HG03520 (cell line): ENCODE results near the gene FEM1B.

ENCODE experiments used
- ATAC-seq: cut with Tn5 transposase; IDR thresholded peaks from one replicate; pipeline ENCODE4 v1.9.1; 2021; ENCODE audit warnings: mild to moderate bottlenecking, moderate library complexity; ENCODE audit not compliant: unreplicated experiment

FEM1B gene

DNA sequence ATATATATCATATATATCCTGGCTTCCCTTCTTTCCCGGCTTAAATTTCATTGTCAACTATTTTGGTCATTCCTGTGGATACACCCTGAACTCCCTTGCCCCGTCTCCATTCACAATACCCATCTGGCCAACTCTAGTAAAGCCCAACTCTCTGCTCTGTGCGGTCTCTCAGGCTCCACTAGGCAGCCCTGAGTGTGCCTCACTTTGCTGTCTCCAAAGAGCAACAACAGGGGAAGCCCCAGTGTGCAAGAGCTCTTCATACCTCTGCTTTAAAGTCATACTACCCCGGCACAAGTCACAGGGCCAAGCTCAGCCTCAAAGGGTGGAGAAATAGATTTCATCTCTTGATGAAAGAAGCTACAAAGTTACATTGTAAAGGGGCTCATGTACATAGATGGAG, 18.9 kb upstream of the FEM1B start:
- ATAC-seq = no peak

DNA sequence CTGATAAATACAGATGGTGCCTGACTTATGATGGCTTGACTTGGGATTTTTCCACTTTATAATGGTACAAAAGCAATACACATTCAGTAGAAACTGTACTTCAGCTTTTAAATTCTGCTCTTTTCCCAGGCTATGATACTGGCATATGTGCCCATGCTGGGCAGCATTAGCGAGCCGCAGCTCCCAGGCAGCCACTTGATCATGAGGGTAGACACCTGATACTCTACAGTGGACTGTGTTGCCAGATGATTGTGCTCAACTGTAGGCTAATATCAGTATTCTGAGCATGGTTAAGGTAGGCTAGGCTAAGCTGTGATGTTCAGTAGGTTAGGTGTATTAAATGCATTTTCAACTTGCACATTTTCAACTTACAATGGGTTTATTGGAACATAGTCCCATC, 17.7 kb upstream of the FEM1B start:
- ATAC-seq = no peak

DNA sequence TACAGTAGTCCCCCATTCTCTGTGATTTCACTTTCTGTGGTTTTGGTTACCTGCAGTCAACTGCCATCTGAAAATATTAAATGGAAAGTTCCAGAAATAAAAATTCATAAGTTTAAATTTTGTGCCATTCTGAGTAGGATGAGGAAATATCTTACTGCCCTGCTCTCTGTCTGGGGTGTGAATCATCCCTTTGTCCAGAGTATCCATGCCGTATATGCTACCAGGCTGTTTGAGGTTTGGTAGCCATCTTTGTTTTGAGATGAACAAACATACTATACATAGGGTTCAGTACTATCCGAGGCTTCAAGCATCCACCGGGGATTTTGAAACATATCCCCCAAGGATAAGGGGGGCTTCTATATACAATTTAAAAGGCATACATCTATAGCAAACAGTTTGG, 16.3 kb upstream of the FEM1B start:
- no peak for ATAC-seq

DNA sequence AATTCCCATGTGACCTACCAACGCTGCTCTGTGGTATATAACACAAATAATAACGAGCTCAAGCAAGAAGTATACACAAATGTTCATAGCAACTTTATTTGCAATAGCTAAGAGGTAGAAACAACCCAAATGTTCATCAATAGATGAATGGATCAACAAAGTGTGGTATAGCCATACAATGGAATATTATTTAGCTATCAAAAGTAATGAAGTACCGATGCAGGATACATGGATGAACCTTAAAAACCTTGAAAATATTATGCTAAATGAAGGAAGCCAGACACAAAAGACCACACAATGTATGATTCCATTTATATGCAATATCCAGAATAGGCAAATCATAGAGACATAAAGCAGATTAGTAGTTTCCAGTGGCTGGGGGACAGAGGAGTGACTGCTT, 15.6 kb upstream of the FEM1B start:
- ATAC-seq = no peak

DNA sequence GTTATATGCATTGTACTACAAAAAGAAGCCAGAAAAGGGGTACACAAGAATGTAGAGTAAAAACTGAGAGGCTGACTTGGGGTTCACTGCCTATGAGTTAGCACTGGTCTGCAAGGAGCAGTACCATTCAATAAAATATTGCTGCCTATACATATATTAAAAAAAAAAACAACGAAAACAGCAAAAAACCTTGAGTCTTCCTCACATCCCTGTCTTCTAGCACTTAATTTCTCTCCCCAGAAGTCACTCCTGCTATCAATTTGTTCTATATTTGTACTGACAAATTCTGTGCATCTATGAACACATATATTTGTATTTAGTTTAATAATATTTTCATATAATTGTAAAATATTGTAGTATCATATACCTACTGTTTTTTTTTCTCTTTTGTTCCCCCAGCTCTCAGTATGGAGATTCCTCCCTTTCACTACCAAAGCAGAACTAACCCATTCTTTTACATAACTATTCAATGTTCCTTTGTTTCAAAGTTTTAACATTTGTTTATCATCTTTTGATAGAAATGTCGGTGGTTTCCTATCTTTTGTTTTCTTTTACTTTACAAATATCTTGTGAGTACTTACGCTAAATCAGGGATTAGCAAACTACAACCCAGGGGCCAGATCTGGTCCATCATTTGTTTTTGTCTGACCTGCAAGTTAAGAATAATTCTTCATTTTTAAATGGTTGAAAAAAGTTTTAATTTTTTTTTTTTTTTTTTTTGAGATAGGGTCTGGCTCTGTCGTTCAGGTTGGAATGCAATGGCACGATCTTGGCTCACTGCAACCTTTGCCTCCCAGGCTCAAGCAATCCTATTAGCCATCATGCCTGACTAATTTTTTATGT, 14.8 kb upstream of the FEM1B start:
- no peak for ATAC-seq

DNA sequence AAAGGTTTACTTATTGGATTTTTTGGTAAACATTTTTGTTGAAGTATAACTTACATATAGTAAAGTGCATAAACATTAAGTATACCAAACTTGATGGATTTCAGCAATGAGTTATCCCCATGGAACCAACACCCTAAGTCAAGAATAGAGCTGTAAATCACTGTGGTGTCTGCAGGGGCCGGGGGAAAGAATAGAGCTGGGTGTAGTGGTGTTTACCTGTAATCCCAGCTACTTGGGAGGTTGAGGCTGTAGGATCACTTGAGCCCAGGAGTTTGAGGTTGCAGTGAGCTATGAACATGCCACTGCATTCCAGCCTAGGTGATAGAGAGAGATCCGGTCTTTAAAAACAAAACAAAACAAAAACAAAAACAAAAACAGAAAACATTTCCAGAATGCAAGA, 13.3 kb upstream of the FEM1B start:
- ATAC-seq = no peak

DNA sequence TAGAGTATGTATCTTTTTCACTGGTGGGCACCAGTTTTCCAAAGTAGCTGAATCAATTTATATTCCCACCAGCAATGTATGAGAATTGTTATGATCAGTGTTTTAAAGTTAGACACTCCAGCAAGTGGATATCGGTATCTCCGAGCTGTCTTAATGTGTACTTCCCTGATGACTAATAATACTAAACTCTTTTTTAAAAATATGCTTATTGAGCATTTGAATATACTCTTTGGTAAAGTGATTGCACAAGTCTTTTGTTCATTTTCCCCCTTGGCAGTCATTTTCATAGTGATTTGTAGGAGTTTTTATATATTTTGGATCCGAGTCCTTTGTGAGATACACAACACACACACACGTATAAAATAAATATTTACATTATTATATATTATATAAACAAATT, 12.5 kb upstream of the FEM1B start:
- no peak for ATAC-seq

DNA sequence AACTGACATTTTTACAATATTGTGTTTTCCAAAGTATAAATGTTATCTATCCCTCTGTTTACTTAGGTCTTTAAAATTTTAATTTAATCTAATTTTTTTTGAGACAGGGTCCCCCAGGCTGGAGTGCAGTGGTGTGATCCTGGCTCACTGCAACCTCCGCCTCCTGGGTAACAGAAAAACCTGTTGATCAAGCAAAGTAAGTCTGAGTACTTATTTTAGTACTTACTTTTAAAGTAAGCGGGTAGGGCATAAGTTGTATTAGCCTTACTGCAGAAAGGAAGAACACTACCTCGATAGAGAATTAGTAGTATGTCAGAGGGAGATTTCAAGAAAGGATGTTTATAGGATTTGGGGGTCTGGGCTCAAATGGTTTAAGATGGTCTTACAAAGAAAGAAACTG, 11.9 kb upstream of the FEM1B start:
- no peak for ATAC-seq

DNA sequence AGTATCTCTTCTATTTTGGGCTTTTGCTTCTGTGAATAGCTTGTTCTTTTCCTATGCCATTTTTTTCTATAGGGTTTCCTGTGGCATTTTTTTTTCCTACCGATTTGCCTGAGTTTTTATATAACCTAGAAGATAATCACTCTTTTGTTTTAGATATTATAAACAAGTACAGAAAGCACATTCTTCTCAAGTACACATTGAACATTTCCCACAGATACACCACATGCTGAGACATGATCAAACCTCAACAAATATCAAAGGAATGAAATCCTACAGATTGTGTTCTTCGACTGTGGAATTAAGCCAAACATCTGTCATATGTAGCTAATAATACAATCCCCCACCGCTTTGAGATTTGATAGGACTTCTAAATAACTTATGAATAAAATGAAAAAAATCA, 9.1 kb upstream of the FEM1B start:
- no peak for ATAC-seq

DNA sequence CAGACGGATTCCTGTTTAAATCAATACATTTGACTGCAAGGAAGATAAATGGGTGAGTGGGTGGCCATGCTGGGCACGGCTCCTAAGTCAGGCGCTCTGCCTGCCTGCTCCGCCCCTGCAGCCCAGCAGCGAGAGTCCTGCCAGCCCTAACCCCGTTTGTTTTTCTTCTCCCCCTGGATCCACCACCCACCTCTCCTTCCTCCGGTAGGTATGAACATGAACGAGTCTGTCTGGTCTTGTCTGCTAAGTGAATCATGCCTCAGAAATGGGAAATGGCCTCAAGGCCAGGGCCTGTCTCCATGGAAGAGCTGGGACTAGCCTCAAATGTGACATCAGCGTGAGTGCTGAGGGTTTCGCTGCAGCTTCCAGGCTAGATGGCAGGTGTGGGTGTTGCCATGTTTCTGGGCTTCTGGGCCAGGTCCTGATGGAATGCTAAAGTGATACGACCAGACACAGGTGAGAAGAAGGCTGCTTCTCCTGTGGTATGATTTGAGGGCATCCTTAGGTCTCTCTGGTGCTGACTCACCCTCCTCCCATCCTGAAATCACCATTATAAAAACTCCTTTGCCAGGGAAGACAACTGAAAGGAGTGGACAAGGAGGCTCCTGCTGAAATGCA, 5.6 kb upstream of the FEM1B start:
- ATAC-seq = no peak

DNA sequence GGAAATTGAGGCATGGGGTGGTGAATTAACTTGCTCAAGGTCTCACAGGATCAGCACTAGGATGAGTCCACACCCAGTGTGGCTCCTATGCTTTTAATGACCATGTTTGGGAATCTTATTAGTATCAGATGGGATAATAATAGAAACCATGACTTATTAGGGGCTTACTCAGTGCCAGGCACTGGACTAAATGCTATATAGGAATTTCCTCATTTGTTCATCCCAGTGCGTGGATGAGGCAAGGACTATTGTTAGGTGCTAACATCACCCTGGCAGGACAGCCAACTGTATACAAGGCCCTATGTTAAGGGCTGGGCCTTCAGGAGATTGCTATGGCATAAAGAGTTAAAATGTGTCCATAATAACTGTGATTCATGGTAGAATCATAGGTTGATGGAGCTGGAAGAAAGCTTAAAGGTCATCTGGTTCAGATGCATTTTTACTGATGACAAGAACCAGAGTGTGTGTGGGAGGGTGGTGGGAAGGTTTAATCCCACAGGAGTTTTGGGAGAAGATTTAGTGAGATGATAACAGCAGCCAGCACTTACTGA, 4.7 kb upstream of the FEM1B start:
- ATAC-seq = no peak

DNA sequence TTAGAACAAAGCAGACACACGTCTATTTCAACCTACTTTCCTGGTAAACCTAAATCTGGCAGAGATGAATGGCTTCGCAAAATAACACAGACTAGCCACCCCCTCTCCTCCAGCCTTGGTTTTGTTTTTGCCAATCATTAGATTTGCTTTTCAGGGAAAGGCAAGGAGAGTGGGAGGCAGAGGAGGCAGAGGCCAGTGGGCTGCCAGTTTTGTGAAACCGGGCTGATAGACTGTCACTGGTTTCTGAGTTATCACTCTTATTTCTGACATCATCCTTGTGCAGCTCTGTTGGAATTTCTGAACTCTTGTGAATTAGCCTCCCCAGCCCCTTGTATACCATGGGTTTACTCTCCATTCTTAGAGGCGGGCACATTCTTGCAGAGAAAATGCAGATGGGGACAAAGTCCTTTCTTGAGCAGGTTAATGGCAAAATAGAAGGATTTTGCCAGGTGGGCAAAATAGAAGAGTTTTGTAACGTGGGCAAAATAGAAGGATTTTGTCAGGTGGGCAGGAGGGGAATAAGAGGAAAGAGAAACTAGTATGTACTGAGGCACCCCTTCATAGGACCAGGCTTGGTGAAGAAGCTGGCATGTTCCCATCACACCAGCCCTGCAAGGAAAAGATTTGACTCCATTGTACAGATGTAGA, 3.2 kb upstream of the FEM1B start:
- ATAC-seq = no peak

DNA sequence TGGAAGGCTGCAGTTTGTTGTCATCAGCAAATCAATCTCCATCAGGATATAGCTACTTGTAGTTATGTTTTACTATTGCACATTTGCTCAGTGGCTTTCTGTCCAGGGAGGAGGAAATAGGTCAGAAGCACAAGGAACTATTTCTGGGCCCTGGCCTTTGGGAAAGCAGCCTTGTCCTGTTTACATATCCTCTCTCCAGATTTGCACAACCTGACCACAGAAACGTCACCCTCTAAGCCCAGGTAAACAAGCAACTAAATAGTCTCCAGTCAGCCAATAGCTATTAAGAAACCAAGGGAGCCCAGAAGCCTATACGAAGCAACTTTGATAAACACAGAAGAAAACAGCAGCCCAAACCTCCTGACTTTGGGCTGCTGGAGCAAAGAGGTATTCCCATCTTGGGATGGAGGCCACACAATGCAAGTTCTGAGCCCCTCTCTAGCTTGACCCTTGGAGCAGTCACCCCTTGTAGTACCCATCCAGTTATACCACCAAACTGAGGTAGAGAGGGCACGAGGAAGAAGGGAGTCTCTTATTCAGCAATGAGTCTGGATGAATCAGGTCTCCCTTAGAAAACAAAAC, 2.3 kb upstream of the FEM1B start:
- ATAC-seq = no peak

DNA sequence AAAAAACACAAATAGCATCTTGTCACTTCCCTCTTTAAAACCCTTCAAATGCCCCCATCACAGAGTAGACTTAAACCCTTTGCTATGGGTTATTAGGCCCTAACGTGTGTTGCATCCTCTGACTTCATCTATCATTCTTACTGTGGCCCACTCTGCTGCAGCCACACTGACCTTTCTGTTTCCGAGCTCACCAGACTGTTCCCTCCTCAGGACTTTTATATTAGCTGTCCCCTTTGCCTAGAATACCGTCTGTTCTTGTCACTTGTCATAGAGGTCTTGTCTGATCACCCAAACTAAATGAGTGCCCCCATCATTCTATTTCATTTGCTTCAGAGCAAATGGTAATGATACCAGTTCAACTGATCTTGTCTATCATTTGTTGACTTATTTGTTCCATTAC, 877 bp upstream of the FEM1B start:
- no peak for ATAC-seq

DNA sequence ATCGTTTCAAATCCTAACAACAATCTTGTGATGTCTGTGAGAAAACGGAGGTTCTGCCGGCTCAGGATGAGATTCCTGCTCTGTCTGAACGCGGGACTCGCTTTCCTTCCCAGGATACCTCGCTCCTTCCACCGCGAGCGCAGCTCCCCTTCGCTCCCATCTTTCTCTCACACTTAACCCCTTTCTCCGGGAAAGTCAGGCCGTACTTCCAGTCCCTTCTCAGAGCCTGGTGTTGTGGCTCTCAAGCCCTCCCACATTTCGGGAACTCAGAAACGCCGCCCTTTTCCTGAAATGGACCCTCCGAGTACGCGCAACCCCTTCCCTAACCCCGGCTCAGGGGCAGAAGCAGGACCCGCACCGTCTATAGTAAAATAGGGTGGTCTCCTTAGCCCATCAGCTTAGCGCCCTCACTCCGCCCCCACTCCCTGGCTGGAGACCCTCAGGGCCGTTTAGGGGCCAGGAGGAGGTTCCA, 378 bp upstream of the FEM1B start:
- ATAC-seq = no peak

DNA sequence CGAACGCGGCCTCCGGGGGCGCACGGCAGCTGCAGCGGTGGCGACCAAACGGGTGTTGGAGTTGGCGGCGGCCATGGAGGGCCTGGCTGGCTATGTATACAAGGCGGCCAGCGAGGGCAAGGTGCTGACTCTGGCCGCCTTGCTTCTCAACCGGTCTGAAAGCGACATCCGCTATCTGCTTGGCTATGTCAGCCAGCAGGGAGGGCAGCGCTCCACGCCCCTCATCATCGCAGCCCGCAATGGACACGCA, 725 bp downstream of the FEM1B start:
- peak; percentile 46 for ATAC-seq

DNA sequence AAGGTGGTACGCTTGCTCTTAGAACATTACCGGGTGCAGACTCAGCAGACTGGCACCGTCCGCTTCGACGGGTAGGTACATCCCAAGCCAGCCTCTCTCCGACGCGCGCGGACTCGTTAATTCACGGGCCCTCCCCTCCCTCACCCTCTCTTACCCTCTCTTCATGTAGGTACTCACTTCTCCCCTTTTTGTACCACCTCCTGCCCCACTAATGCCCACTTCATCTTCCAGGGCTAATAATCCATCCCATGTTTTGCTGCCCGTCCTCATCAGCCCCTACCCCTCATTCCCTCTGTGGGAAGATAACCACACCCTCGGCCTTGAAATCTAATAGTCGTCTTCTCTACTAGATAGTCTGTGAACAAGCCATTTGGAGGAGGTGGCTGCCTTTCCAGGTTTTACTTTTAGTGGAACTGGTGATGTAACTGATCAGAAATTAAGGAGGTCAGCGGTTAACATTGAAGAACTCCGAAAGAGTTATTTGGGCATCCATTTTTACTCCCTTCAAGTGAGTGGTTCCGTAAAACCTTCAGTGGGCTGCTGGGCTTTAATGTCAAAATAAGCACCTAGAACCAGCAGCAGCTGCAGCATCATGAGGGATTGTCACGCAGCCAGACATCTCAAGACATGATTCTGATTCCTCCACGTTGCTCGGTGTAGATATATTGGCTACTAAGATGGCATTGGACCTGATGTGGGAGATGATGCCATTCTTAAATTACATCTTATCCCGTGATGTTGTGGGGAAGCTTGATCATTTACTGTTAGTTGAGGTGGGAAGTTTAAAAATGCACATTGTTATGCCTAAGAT, 1.3 kb downstream of the FEM1B start:
- no peak for ATAC-seq

DNA sequence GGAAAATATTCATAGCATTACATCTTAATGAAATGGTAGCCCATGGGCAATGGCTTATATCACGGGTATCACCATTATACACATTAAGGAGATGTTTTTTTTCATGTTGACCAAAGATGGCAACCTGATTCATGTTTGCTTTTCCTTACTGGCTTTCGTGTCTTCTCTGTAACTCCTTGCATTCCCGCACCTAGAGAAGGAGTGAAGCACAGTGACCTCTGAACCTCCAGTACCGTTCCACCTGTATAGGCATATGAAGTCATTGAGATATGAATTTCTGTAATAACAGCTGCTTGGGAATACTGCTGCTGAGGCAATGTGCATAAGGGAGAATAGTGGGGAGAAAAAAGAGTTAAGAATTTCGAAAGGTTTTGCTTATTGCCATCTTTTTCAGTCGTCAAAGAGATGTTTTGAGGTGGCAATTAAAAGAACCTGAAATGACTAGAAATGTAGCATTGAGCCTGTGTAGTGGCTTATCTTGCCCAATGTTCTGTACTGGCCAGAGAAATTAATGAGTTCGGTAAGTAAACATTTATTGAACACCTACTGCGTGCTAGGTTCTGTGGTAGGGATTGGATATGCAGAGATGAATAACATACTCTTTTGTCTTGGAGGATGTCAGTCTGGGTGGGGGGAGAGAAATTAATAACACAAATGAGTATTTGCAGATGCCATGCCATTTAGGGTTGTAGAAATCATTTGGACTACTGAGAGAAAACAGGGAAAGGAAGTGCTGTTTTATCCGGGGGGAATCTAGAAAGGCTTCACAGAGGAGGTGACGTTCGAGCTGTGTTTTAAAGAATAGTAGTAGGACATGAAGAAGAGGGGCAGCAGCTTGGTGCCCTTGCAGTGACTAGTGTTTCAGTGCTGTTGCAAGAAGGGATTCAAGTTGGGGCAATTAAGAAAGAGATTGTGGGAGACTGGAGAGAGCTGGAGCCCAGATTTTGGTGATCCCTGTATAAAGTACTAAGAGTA, 2.5 kb downstream of the FEM1B start:
- no peak for ATAC-seq

DNA sequence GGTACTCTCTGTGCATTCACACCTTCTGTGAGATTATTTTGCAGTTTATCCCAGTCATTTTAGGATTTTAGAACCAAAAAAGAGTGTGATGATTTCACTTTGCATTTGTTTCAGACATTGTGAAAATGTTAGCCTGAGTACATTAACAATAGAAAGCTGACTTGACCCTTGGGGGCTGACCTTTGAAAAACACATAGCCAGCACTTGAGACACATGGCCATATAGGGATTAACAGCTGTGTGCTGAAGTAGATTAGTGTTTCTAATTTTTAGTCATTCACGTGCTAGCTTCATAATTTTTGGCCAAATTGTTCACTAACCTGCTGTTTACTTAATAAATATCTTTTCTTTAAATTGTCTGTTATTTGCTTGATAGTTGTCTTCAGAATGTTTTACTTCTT, 3.5 kb downstream of the FEM1B start:
- no peak for ATAC-seq

DNA sequence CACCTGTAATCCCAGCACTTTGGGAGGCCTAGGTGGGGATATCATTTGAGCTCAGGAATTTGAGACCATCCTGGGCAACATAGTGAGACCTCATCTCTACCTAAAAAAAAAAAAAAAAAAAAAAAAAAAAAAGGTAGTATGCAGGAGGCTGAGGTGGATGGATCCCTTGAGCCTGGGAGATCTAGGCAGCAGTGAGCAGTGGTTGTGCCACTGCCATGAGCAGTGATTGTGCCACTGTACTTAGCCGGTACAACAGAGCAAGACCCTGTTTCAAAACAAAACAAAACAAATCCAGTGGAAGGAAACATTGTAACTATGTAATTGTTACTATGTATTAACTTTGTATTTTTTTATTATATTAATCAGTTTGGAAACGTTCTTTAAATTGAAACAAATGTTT, 5.9 kb downstream of the FEM1B start:
- ATAC-seq = no peak
